Sigmoid colon (tissue), 3 donors: ENCODE results near the gene STAC.

ENCODE experiments used
- CTCF ChIP-seq, 4 experiments: fragments of 450-650 bp in 3 of 4; fragments of 200-600 bp in 1 of 4; IDR thresholded peaks; one replicate each; pipeline ENCODE4 v1.5.1; 2016 to 2019; ENCODE audit warnings: antibody characterized with exemption in 4 of 4, mild to moderate bottlenecking in 3 of 4, moderate library complexity in 2 of 4
- POLR2A ChIP-seq, 2 donors: fragments of 450-650 bp; IDR thresholded peaks; one replicate each; pipeline ENCODE4 v1.6.1; 2016; ENCODE audit warnings: antibody characterized with exemption in 2 of 2, mild to moderate bottlenecking in 2 of 2, moderate library complexity in 2 of 2

- TF ChIP-seq POLR2A (IDR thresholded peaks at IDR 0.05) (no peak), CTCF (IDR thresholded peaks at IDR 0.05) (no peak)
Observed at GRCh38 chr3:36364260-36364659, 16.0 kb upstream of the STAC start.
